ENCODE measurements around the gene B3GALNT1.
"Not testable (repeated sequence)": the region's sequence is repeated elsewhere in the genome, so short reads cannot be mapped to it uniquely, and the experiment has no call there.

Gene B3GALNT1

GRCh38 chr3:161073181-161073580 is 32.0 kb downstream of the B3GALNT1 start:
- no peak for DNase-seq

DNA sequence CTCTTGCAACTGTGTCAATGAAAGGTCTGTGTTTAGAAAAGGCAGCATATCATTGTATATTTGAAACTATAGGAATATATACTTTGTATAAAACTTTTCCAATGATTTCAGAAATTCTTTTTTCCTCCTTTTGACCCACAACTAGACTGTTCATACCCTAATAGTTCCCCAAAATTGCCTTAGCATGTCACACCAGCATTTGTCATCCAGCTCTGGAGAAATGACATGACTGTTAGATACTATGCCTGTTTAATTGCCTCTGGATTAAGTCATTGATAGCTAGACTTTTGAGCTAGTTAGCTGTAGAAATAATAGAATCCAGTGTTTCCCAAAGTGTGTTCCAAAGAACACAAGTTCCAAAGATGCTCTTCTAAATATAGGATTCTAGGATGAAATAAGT is 32.4 kb downstream of the B3GALNT1 start:
- DNase-seq = no peak

DNA sequence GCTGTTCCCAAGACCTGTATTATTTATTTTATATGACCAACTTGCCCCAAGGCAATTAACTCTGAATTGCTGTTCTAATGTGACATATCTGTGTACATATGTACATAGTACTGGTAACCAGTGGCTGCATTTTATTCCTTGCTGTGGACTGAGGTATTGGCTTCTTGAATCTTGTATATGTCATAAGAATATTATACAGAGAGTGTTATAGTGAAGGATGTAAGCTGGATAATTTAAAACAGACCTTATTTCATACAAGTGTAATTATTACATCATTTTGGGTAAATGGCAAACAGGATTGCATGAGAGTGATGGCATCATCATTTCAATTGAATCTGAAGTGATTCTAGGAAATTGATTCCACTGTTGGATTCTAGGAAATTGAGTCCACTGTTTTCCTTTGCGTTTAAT is 32.9 kb downstream of the B3GALNT1 start:
- no peak for DNase-seq

DNA sequence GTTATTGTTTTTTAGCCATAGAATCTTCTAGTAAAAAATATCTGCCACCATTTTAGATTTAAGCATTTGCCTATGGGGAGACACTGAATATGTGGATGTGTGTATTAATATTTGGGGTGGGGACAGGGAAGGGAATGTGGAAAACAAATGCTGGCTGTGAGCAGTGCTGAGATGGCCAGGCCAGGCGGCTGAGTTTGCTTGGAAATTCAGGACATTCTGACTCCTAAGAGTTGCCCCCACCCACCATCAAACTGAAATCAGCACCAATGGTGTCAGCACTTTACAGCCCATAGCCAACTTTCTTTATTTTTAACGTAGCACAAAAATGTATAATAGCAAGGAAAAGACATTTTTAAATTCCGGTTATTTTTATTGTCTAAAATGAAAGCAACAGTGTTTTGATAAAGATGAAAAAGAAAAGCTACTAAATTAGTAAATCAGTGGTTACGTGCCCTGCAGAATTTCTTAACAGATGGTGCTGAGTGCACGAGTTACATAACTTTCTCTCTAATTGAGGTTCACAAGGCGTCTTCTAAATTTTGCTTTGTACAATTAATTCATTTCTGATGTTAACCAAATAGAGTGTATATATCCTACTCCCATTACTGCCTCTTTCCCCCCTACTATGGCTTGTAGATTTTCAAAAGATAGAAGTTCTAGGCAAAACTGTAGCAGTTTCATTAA is 34.0 kb downstream of the B3GALNT1 start:
- DNase-seq = no peak

DNA sequence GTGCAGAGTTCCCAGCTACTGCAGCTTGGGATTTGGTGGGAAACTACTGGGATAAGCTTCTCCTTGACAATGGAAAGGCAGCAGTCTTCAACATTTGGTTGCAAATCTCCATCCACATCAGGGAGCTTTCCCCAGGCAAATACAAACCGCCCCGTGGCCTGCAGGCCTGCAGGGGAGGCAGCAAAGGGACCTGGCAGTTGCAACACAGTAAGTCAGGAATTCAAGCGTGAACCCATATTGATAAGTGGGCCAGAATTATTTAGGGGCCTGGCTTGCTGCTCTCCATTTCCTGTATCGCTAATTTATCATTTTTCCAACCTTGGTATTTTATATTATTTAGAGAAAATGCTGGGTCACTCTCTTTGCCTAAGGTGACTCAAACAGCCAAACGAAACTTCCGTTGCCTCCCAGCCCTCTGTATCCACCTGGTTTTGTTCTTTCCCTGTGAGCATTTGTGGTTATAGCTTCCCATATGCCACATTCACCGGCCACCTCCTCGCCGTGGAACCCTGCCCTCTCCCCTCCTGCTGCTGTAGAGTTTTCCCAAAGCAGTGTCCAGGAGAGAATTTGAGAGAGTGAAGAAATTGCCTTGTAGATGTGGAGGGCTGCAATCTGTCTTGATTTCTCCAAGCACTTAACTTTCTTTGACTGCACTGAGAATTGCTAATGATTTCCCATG is 34.8 kb downstream of the B3GALNT1 start:
- DNase-seq = no peak

GRCh38 chr3:161069511-161070251 is 35.5 kb downstream of the B3GALNT1 start:
- DNase-seq = no peak

DNA sequence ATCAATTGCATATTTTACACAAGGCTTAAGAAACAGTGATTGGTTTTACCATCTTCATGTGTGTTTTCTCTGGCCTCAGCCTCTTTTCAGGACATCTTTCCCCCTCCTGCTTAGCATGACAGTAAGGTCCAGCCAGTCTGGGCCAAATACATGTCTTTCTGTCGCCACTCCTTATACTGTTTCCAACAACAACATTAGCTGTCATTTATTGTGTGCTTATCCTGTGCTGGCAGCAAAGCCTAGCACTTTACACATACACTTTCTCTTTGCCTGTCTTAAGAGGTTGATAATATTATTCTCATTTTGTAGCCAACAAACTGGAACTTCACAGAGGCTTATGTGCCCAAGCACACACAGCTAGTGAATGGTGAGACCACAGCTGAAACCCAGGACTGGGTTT is 37.8 kb downstream of the B3GALNT1 start:
- no peak for DNase-seq

GRCh38 chr3:161066930-161067329 is 38.2 kb downstream of the B3GALNT1 start:
- DNase-seq = no peak

DNA sequence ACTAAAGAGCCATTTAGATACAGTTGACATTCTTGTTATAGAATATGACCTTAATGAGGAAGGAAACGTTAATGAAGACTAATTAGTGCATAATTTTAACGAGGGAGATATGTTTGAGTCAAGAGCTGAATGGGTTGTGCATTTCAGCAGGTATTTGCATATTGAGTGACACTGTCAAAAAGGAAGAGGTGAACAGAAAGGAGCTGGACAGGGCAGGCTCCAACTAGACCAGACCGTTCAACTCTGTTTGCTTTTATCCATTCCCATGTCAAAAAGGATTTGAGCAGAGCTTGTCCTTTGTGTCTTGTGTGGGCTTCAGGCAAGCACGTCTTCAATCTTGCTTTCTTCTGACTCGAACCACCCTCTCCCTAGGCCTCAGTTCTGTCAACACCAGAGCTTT is 40.7 kb downstream of the B3GALNT1 start:
- DNase-seq = no peak

- no peak for DNase-seq
Observed at GRCh38 chr3:161054860-161055604, 50.1 kb downstream of the B3GALNT1 start.

- no peak for DNase-seq
Observed at GRCh38 chr3:161051856-161052255, 53.3 kb downstream of the B3GALNT1 start.

- no peak for DNase-seq
Observed at GRCh38 chr3:161050935-161051334, 54.2 kb downstream of the B3GALNT1 start.

DNA sequence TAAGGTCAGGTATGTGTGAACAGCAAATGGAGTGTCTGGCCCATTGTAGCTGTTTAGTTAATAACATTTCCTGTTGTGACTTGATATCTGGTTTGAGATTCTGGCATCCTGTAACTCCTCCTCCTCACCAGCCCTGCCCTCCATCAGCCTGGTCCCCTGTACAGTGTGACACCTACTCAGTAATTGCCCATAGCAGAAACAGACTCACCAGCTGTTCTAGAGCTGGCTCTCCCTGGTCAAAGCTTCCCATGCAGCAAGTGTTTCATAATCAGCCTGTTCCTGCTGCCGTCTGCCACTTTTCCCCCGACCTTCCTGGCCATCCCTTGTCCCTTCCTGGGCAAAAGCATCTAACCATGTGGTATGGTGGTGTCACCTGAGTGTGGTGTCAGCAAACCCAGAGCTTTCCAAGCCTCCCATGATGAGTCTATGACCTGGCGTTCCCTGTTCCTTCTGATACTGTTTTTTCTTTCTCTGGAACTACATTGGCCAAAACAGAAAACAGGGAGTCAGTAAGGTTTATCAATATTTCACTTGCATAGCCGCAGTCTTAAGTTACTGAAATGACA is 55.4 kb downstream of the B3GALNT1 start:
- DNase-seq = no peak

DNA sequence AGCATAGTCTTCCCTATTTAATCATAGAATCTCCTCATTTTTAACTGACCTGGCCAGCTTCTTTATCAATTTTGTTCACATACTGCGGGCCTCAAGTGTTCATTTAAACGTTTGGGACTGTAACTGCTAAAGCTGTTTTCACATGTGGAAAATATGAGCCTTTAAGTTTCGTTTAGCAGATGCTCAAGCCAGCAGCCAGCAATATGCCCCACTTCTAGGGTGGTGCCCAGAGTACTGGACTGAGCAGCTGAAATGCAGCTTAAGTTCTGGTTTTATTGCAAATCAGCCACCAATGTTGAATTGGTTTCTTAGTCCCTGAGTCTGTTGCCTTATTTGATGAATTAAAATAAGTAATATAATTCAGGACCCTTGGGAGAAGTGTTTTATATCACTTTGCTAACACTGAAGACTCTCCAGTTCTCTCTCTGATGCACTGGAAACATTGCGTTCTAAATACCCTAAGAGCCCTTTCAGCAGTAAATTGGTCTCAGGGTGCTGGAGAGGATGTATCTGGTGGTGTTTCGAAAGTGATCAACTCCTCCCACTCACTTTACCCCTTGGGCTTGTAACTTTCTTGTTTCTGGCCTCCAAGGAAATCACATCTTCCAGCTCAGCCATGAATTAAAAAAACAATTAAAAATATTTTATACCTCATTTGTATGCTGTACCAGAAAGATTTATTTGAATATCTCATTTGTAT is 61.7 kb downstream of the B3GALNT1 start:
- DNase-seq = no peak

DNA sequence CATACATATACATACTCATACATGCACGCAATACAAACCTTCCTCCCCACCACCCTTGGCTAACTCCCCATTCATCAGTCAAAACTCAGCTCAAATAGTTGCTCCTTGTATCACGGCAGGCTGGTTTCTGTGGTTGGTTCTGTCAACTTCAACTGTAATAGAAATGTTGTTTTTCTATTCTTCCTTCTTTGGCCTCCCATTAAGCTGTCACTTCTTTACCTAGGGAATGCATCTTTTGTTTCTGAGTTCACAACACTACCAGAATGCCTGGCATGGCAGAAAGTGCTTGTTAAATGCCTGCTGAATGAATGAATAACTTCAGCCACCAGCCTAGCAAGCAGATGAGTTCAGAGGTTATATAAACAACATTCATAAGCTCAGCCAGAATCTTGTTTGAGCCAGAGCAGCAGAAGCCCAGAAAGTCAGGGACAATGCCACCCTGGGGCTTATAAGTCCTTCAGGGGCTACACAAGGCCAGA is 63.1 kb downstream of the B3GALNT1 start:
- no peak for DNase-seq

DNA sequence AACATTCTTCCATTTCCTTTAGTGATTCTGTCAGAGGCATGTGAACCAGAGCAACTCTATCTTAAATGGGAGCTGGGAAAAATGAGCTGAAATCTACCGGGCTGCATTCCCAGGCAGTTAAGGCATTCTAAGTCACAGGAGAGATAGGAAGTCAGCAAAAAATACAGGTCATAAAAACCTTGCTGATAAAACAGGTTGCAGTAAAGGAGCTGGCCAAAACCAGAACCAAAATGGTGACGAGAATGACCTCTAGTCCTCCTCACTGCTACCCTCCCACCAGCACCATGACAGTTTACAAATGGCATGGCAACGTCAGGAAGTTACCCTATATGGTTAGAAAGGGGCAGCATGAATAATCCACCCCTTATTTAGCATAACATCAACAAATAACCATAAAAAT is 66.4 kb downstream of the B3GALNT1 start:
- no peak for DNase-seq

GRCh38 chr3:161035711-161036110 is 69.4 kb downstream of the B3GALNT1 start:
- no peak for DNase-seq

GRCh38 chr3:161034913-161035550 is 70.1 kb downstream of the B3GALNT1 start:
- not testable (repeated sequence) for DNase-seq
